Measurements from ENCODE around the gene ONECUT3.

ONECUT3 gene

GRCh38 chr19:1816530-1817298 is 63.4 kb downstream of the ONECUT3 start:
- no peak for DNase-seq

- no peak for DNase-seq
Measured at GRCh38 chr19:1817553-1818179, 64.4 kb downstream of the ONECUT3 start.

- DNase-seq, result no peak
Measured at GRCh38 chr19:1818549-1819195, 65.4 kb downstream of the ONECUT3 start.

GRCh38 chr19:1819341-1820255 is 66.3 kb downstream of the ONECUT3 start:
- no peak for DNase-seq

- DNase-seq, result no peak
Measured at GRCh38 chr19:1822210-1822609, 68.9 kb downstream of the ONECUT3 start.

- DNase-seq, result no peak
Measured at GRCh38 chr19:1823020-1823419, 69.7 kb downstream of the ONECUT3 start.

- no peak for DNase-seq
Measured at GRCh38 chr19:1823539-1824251, 70.4 kb downstream of the ONECUT3 start.

GRCh38 chr19:1824252-1824622 is 70.9 kb downstream of the ONECUT3 start:
- DNase-seq, result no peak

GRCh38 chr19:1825909-1826556 is 72.7 kb downstream of the ONECUT3 start:
- peak; percentile 77 for DNase-seq

- DNase-seq, result peak; percentile 37
Measured at GRCh38 chr19:1826557-1827521, 73.5 kb downstream of the ONECUT3 start.

- DNase-seq, result no peak
Measured at GRCh38 chr19:1827566-1828278, 74.4 kb downstream of the ONECUT3 start.

GRCh38 chr19:1828279-1829238 is 75.3 kb downstream of the ONECUT3 start:
- DNase-seq, result no peak

- no peak for DNase-seq
Measured at GRCh38 chr19:1829958-1830357, 76.7 kb downstream of the ONECUT3 start.

- DNase-seq, result no peak
Measured at GRCh38 chr19:1830568-1830967, 77.3 kb downstream of the ONECUT3 start.

Data from DMS53 (cell line).